ENCODE results near the gene AGBL4. TPM values are rescaled to one million over a fixed set of nuclear protein-coding genes. Genes with fewer than 3 reads are reported as not detected.

AGBL4 gene
- total and polyA plus RNA-seq, 8 donors = 0.32 to 1.3 (median 0.87) TPM

- DNase-seq = peak in 2 of 4 donors; percentile 78 to 83
- Histone ChIP-seq H3K4me3 (no peak overlapping the region), H3K27ac (no peak overlapping the region), H3K9me3 (no peaks in the 10 kb centered on the region), H3K4me1 (no peaks in the 10 kb centered on the region), H3K36me3 (no peaks in the 10 kb centered on the region), H3K27me3 (no peaks in the 10 kb centered on the region)
- intact Hi-C loops (cut with DNase I) = no loop called here
- ATAC-seq = no peak
- no peak for TF ChIP-seq CTCF (IDR thresholded peaks at IDR 0.05)
These were observed 1476.1 kb downstream of the AGBL4 start for GRCh38 chr1:48547561-48548220.

GRCh38 chr1:48543854-48544253, 1479.9 kb downstream of the AGBL4 start:
- ATAC-seq (no peak), DNase-seq (no peak)
- H3K4me3 ChIP-seq = no peak overlapping the region
- no peak for TF ChIP-seq CTCF (IDR thresholded peaks at IDR 0.05)
- no peak overlapping the region for H3K27ac ChIP-seq
- H3K9me3 ChIP-seq = no peaks in the 10 kb centered on the region
- no peaks in the 10 kb centered on the region for H3K36me3 ChIP-seq
- no peaks in the 10 kb centered on the region for H3K4me1 ChIP-seq
- H3K27me3 ChIP-seq = no peaks in the 10 kb centered on the region
- intact Hi-C loops (cut with DNase I) = no loop called here

GRCh38 chr1:48540587-48540986, 1483.2 kb downstream of the AGBL4 start:
- no peaks in the 10 kb centered on the region for H3K36me3 ChIP-seq
- intact Hi-C loops (cut with DNase I) = no loop called here
- no peaks in the 10 kb centered on the region for H3K27me3 ChIP-seq
- no peak for TF ChIP-seq CTCF (IDR thresholded peaks at IDR 0.05)
- DNase-seq (no peak), ATAC-seq (no peak)
- H3K27ac ChIP-seq = no peak overlapping the region
- no peak overlapping the region for H3K4me3 ChIP-seq
- H3K9me3 ChIP-seq = no peaks in the 10 kb centered on the region
- no peaks in the 10 kb centered on the region for H3K4me1 ChIP-seq

GRCh38 chr1:48536477-48536876, 1487.3 kb downstream of the AGBL4 start:
- intact Hi-C loops (cut with DNase I) = no loop called here
- Histone ChIP-seq H3K4me3 (no peak overlapping the region), H3K36me3 (no peaks in the 10 kb centered on the region), H3K4me1 (no peaks in the 10 kb centered on the region), H3K27me3 (peaks cover 0 to 18% of the 10 kb centered on the region in 2 donors), H3K27ac (no peak overlapping the region), H3K9me3 (no peaks in the 10 kb centered on the region)
- ATAC-seq (no peak), DNase-seq (no peak)
- no peak for TF ChIP-seq CTCF (IDR thresholded peaks at IDR 0.05)

GRCh38 chr1:48532976-48533375, 1490.8 kb downstream of the AGBL4 start:
- peaks cover 0 to 35% of the 10 kb centered on the region in 2 donors for H3K27me3 ChIP-seq
- intact Hi-C loops (cut with DNase I) = no loop called here
- ATAC-seq (no peak), DNase-seq (no peak)
- TF ChIP-seq CTCF (IDR thresholded peaks at IDR 0.05) = no peak
- H3K4me3 ChIP-seq = no peak overlapping the region
- H3K9me3 ChIP-seq = no peaks in the 10 kb centered on the region
- no peaks in the 10 kb centered on the region for H3K36me3 ChIP-seq
- no peaks in the 10 kb centered on the region for H3K4me1 ChIP-seq
- H3K27ac ChIP-seq = no peak overlapping the region
